Measurements from ENCODE around the gene KLHL36. TPM values are rescaled to one million over a fixed set of nuclear protein-coding genes. Genes with fewer than 3 reads are reported as not detected.

KLHL36 gene
- total and polyA plus RNA-seq, 8 donors = 23.8 to 50.9 (median 28.3) TPM

DNA sequence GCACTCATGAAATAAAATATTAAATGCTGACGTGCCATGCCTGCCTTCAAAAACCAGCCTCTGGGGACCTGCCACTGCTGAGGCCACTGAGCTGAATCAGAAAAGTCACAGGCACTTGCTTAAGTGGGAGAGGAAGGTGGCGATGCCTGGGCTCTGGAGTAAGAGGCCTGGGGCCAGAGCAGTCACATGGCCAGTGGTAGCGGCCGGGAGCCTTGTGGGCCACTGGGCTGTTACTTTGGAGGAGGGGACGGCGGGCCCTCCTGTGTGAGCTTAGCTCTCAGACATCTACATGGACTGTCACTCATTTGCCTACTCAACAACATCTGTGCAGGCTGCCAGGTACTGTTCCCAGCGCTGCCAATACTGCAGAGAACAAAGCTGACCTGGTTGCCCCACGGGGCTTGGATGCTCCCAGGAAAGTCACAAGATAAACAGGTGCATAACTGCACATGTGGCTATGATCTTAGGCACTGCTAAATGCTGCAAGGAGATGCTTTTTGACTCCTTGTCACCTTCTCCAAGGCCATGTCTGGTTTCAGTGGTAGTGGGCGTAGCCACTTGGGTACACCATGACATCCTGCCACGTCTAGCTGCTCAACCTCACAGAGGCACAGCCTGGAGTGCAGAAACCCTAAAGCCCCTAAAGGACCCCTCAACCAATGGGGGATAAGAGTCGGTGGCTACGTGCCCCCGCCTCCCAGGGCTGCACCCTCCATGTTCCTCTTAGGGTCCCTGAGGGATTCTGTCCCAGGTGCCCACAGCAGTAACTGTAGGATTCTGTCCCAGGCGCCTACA lies 42.0 kb upstream of the KLHL36 start:
- Histone ChIP-seq H3K27ac (peak overlapping the region in 1 of 2 donors; percentile 88), H3K4me1 (peaks cover 5 to 94% of the 10 kb centered on the region in 2 donors), H3K4me3 (no peak overlapping the region), H3K27me3 (no peaks in the 10 kb centered on the region), H3K9me3 (peaks cover 0 to 7% of the 10 kb centered on the region in 2 donors), H3K36me3 (no peaks in the 10 kb centered on the region)
- TF ChIP-seq, protein P1, sequence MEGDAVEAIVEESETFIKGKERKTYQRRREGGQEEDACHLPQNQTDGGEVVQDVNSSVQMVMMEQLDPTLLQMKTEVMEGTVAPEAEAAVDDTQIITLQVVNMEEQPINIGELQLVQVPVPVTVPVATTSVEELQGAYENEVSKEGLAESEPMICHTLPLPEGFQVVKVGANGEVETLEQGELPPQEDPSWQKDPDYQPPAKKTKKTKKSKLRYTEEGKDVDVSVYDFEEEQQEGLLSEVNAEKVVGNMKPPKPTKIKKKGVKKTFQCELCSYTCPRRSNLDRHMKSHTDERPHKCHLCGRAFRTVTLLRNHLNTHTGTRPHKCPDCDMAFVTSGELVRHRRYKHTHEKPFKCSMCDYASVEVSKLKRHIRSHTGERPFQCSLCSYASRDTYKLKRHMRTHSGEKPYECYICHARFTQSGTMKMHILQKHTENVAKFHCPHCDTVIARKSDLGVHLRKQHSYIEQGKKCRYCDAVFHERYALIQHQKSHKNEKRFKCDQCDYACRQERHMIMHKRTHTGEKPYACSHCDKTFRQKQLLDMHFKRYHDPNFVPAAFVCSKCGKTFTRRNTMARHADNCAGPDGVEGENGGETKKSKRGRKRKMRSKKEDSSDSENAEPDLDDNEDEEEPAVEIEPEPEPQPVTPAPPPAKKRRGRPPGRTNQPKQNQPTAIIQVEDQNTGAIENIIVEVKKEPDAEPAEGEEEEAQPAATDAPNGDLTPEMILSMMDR (IDR thresholded peaks at IDR 0.05) = no peak
- DNase-seq (peak in 1 of 4 donors; percentile 24), ATAC-seq (no peak)
- intact Hi-C loops (cut with DNase I) = no loop called here

DNA sequence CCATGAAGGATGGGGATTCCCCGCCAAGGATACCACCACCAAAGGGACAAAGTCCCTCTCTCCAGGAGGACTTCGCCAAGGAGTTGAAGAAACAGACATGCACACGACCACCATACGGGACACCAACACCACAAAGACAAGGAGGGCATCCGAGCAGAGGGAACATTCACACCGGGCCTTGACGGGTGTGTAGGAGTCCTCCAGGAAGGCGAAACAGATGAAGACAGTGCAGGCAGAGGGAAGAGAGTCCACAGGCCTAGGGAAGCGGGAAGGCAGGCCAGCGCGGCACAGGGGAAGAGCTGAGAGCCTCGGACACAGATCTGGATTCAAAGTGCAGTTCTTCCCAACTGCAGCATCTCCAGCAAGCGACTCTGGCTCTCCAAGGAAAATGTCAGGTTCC lies 41.2 kb upstream of the KLHL36 start:
- H3K4me1 ChIP-seq = peaks cover 13 to 94% of the 10 kb centered on the region in 2 donors
- H3K27me3 ChIP-seq = no peaks in the 10 kb centered on the region
- TF ChIP-seq, protein P1 (IDR thresholded peaks at IDR 0.05) = no peak
- ATAC-seq = no peak
- no peak for DNase-seq
- H3K4me3 ChIP-seq = no peak overlapping the region
- H3K9me3 ChIP-seq = peaks cover 0 to 7% of the 10 kb centered on the region in 2 donors
- intact Hi-C loops (cut with DNase I) = no loop called here
- H3K27ac ChIP-seq = peak overlapping the region in 1 of 2 donors; percentile 88
- H3K36me3 ChIP-seq = peaks cover 0 to 5% of the 10 kb centered on the region in 2 donors

DNA sequence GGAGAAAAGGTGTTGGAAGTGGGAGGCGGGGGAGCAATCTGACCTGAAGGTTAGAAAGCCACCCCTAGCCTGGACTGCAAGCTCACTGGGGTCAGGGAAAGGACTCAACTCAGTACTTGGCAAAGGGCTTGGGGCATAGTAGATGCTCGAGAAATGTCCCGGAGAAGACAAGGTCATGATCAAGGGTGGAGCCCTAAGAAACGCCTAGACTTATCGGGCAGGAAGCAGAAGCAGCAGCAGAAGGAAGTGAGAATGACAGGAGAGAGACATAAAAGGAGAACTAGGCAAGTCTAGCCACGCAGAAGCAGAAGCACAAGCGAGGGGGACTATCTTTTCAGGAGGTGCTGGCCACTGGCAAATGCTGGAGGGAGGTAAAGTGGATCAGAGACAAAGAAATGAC lies 40.6 kb upstream of the KLHL36 start:
- Histone ChIP-seq H3K27ac (peak overlapping the region; percentile 53 to 88), H3K4me1 (peaks cover 12 to 94% of the 10 kb centered on the region in 2 donors), H3K4me3 (no peak overlapping the region), H3K9me3 (peaks cover 0 to 7% of the 10 kb centered on the region in 2 donors), H3K36me3 (peaks cover 0 to 5% of the 10 kb centered on the region in 2 donors), H3K27me3 (no peaks in the 10 kb centered on the region)
- peak; percentile 55 for ATAC-seq
- intact Hi-C loops (cut with DNase I) = no loop called here
- DNase-seq = no peak
- TF ChIP-seq, protein P1 (IDR thresholded peaks at IDR 0.05) = no peak

DNA sequence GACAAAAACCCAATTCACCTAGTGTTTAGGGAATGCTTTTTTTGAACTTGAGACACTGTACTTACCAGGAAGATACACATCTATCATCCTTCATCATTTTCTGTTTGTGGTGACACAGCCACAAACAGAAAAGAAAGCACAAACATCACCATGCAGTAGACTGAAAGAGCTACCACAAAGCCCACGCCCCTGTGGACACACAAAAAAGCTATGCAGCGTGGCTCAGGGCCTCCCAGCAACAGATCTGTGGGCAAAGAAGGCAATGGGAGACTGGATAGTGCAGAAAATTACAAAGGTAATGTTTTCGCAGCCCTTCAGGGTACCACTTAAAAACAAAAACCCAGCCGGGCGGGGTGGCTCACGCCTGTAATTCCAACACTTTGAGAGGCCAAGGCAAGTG lies 40.0 kb upstream of the KLHL36 start:
- no peaks in the 10 kb centered on the region for H3K27me3 ChIP-seq
- intact Hi-C loops (cut with DNase I) = no loop called here
- peaks cover 8 to 94% of the 10 kb centered on the region in 2 donors for H3K4me1 ChIP-seq
- DNase-seq (no peak), ATAC-seq (no peak)
- no peak overlapping the region for H3K4me3 ChIP-seq
- H3K27ac ChIP-seq = peak overlapping the region; percentile 53 to 88
- TF ChIP-seq, protein P1 (IDR thresholded peaks at IDR 0.05) = no peak
- H3K9me3 ChIP-seq = peaks cover 0 to 7% of the 10 kb centered on the region in 2 donors
- H3K36me3 ChIP-seq = peaks cover 0 to 5% of the 10 kb centered on the region in 2 donors

DNA sequence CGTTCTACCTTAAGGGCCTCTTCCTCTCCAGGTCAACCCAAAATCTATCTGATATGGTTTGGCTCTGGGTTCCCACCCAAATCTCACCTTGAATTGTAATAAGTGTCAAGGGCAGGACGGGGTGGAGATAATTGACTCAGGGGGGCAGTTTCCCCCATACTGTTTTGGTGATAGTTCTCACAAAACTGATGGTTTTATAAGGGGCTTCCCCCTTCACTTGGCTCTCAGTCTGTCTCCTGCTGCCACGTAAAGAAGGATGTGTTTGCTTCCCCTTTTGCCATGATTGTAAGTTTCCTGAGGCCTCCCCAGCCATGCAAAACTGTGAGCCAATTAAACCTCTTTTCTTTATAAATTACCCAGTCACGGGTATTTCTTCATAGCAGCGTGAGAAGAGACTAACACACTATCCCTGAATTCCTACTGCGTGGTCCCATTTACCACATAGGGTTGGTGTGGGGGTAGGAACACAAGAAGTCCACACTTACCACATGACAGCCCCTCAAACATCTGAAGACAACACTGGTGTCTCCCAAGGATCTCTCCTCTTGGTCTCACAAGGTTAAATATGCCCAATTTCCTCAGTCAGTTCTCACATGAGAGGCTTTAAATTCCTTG lies 38.6 kb upstream of the KLHL36 start:
- peaks cover 0 to 7% of the 10 kb centered on the region in 2 donors for H3K9me3 ChIP-seq
- no peak for DNase-seq
- peak overlapping the region in 1 of 2 donors; percentile 88 for H3K27ac ChIP-seq
- peaks cover 8 to 97% of the 10 kb centered on the region in 2 donors for H3K4me1 ChIP-seq
- H3K4me3 ChIP-seq = no peak overlapping the region
- no peaks in the 10 kb centered on the region for H3K27me3 ChIP-seq
- intact Hi-C loops (cut with DNase I) = no loop called here
- ATAC-seq = no peak
- H3K36me3 ChIP-seq = peaks cover 0 to 9% of the 10 kb centered on the region in 2 donors
- TF ChIP-seq, protein P1 (IDR thresholded peaks at IDR 0.05) = no peak
